T47D (cell line): ENCODE results near the gene TFR2.

Experiments used
- DNase-seq, 2 experiments: peaks; one replicate each; pipeline versions ENCODE4 v3.0.0 to v3.0.0-alpha.2; 2011 to 2012; ENCODE audit warnings: low read depth in 1 of 2, low spot score in 1 of 2
- JUND ChIP-seq: IDR thresholded peaks from 2 replicates; pipeline ENCODE4 v1.6.1; 2012; ENCODE audit warnings: low read depth
- in situ Hi-C: cut with HindIII; loops from 2 replicates; pipeline ENCODE4 v1.10.0; 2016; ENCODE audit warnings: low sequenced_read_pairs, low pct_unique_long_range_greater_than_20kb

The TFR2 gene

DNA sequence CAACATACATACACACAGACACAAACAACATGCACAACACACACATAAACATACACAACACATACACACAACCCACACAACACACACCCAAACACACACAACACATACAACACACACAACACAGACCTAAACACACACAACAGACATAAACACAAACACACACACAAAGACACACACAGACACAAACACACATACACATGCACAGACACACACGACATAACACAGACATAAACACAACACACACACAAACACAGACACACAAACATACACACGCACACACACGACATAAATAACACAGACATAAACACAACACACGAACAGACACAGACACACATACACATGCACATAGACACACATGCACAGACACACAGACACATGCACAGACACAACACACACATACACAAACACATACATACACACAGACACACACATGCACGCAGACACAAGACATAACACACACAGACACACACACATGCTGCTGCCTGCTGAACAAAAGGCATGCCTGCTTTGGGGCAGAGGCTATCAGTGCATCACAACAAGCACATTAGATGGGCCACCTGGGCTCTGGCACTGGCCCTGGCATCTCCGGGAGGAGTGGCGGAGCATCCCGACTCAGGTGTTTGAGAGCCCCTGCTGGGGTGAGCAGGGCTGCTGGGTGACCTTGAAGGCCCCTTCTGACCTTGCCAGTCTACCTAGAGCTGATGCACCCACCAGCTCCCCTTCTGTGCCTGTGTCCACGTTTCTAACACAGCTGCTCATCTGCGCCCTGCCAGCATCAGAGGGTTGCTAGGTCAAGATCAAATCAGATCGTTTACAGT, 60.7 kb downstream of the TFR2 start:
- DNase-seq: no peak
- in situ Hi-C loops: no loop called here
- TF ChIP-seq JUND: no peak

DNA sequence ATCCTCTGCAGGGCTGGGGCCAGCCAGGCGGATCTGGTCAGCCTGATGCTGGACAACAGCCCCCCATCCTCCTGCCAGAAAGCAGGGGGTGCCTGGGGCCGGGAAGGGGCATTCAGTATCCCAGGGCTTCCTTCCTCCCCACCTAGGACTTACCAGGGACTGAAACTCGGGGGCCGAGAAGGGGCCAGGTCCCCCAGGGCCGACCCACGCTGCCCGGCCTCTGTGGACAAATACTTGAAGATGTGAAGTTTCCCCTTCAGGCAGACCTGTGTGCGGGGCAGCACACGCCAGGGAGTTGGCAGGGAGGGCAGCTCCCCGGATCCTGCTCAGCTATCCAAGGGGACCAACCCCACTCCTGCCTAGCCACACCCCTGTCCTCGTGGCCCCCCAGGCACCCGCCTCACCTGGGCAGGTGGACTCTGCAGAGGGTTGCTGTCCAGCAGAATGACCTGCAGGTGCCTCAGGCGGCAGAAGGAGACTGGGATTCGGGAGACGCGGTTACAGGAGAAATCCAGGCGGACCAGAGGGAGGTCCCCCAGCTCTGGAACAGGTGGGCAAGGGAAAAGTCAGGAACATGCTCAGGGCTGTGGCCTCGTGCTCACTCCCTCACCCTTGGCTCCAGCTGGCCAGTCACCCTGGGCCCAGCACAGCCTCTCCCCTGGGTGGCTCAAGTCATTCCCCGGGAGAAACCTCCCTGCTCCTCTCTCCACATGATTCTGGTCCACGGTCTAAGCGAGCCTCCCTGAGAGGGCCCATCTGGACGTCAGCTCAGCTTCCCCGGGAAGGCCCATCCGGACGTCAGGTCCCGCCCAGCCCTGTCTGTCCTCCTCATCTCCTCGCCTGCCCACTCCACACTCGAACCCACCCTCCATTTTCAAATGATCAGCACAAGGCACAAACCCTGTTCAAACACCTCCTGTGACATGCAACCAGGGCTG, 62.8 kb downstream of the TFR2 start:
- TF ChIP-seq JUND: no peak
- in situ Hi-C loops: no loop called here
- no peak for DNase-seq

DNA sequence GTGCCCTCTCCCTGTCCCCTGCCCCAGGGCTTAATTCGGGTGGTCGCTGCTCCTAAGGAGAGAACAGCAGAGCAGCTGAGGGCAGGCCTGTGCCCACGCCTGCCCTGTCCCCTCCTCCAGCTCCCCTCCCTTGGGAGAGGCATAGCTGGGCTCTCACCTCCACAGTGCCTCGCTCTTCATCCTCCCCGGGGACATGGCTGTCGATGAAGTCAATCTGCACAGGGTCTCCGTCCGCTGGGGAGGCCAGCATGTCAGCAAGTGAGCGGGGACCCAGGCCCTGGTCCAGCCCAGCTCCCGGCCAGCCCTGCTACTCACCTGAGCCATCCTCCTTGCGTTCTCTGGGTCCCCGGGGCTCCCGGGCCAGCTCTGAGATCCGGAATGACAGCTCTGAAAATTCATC, 63.8 kb downstream of the TFR2 start:
- DNase-seq: no peak
- in situ Hi-C loops: no loop called here
- no peak for TF ChIP-seq JUND

DNA sequence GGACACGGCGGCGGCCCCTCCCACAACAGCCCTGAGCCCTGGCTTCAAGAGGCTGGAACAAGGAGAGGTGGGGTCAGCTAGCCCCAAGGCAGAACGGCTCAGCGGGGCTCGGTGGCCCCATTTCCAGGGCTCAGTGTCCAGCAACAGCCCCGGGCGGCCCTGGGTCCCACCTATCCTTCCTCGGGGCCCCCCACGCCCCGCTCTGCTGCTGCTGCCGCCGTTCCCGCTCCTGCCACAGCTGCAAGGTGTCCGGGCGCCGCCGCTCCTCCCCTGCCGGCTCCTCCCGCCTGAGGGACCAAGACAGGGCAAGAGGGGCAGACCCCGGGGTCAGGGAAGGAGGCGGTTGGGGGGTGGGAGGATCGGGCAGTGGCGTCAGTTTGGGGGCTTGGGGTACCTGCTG, 64.2 kb downstream of the TFR2 start:
- TF ChIP-seq JUND: no peak
- no peak for DNase-seq
- in situ Hi-C loops: no loop called here

DNA sequence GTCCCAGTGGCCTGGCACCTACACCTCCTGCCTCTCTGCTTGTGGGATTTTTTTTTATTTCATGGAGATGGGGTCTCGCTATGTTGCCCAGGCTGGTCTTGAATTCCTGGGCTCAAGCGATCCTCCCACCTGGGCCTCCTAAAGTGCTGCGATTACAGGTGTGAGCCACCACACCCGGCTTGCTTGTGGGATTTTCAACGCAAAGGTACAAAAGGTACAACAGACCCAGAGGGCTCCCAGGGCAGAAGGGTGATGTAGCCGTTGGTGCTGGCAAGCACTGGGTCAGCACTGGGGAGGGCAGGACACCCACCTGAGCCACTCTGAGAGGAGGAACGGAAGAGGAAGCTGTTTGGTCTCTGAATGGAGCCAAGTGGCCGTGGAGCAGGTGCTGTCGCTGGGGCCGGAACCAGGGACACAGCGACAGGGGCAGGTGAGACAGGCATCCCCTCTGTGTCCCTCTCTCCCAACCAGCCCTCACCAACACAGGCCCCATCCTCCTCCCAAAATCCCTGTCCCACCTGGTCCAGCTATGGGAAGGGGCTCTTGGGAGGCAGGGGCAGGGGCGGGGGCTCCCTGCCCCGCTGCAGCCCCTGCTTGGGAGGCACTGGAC, 64.9 kb downstream of the TFR2 start:
- DNase-seq: no peak
- no peak for TF ChIP-seq JUND
- in situ Hi-C loops: no loop called here

DNA sequence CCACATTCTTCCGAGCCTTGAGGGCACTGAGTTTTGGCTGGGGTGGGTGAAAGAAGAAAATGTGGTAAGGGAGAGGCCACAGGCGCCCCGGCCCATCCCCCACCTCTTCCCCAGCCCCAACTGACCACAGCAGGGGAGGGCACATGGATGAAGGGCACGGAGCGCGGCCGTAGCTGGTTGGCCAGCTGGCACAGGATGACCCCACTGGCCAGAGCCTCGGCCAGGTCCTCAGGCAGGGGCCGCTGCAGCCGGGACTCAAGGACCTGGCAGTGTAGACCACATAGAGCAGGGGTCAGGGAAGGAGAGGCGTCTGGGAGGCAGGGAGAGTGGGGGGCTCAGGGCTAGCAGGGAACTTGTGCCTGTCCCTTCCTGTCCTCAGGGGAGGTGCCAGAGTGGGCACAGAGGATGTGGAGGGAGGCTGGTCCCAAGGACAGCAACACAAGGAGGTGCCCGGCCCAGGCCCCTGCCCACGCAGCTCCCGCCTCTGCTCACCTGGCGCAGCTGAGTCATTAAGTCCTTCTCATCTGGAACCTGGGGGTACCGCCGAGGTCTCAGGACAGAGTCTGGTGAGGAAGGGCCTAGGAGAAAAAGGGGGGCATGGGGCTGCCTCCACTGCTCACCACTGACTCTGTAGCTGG, 65.5 kb downstream of the TFR2 start:
- DNase-seq: no peak
- in situ Hi-C loops: no loop called here
- TF ChIP-seq JUND: no peak

DNA sequence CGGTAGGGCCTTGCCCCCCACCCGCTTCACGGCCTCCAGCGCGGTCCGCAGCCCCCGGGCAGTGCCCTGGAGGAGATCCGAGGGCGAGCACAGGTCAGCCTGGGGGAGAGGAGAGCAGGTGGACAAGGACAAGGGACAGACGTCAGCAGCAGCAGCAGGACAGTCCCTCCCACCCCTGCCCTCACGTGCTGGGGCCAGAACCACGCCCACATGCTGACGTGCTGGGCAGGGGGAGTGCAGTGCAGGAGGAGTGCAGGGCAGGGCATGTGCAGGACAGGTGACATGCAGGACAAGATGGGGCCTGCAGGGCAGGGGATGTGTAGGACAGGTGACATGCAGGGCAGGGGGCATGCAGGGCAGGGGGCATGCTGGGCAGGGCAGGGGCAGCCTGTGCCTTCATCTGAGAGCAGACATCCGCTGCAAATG, 66.1 kb downstream of the TFR2 start:
- no peak for TF ChIP-seq JUND
- DNase-seq: no peak
- in situ Hi-C loops: no loop called here

DNA sequence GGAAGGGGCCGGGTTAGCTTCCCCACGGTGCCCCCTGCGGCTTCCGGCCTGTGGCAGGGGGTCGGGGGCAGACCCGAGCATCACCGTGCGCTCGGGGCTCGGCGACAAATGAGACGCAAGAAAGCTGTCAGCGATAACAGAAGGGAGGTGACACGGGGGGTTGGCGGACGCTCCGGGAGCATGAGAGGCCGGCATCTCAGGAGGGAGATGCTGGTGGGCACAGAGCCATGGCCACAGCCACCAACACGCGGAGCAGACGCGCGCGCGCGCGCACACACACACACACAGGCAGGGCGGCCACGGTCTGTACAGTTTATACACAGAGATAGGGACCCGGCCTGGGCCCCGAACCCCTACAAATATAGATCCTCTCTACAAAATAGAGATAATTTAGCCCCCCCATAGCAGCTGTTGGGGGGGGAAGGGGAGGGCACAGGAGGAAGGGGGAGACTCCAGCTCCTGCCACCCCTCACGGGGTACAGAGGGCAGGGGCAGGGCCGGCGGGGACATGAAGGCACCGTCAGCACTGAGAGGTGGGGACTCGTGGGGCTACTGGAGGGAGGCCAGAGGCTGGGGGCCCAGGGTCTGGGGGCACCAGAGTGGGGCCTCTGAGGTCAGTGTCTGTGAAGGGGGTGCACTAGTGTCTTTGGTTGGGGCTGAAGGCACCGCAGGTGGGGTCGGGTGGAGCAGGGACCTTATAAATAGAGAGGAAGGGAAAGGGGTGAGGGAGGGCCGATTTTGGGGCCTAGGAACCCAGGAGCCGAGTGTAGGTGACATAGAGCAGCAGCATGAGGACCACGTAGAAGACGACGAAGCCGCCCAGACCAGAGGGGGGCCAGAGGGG, 66.8 kb downstream of the TFR2 start:
- no peak for TF ChIP-seq JUND
- DNase-seq: no peak
- in situ Hi-C loops: no loop called here

DNA sequence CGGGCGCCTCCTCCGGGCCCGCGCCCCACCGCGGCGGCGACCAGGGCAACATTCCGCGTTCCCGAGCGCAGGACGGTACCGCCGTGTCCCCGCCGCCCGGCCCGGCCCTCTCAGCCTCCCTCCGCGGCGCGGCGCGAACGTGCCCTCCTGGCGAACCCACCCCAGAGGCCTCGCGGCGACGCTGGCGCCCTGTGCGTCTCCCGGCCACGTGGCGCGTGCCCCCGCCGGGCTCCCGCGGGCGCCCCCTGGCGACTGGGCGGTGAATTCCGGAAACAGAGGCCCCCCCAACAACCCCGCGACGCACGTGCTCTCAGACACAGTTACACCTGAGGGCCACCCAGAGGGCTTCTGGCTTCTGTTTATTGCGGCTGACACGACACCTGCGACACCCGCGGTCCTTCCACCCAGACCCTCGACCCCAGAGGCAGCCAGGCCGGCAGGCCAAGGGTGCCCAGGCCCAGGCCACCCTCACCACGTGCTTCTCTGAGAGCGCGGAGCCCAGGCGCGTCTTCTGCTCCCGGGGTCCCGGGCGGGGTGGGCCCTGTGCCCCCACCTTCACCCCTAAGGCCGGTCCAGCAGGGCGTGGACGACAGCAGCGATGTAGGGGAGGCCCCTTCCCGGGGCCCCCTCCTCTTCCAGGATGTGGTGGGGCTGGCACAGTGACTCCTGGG, 67.5 kb downstream of the TFR2 start, which contains the start of gene SAP25:
Gene SAP25 (minus strand): TSS at position 210 of the 671 bp plus-strand sequence. CDS start 158 bp downstream, at position 52.
- in situ Hi-C loops: no loop called here
- DNase-seq: no peak
- no peak for TF ChIP-seq JUND

DNA sequence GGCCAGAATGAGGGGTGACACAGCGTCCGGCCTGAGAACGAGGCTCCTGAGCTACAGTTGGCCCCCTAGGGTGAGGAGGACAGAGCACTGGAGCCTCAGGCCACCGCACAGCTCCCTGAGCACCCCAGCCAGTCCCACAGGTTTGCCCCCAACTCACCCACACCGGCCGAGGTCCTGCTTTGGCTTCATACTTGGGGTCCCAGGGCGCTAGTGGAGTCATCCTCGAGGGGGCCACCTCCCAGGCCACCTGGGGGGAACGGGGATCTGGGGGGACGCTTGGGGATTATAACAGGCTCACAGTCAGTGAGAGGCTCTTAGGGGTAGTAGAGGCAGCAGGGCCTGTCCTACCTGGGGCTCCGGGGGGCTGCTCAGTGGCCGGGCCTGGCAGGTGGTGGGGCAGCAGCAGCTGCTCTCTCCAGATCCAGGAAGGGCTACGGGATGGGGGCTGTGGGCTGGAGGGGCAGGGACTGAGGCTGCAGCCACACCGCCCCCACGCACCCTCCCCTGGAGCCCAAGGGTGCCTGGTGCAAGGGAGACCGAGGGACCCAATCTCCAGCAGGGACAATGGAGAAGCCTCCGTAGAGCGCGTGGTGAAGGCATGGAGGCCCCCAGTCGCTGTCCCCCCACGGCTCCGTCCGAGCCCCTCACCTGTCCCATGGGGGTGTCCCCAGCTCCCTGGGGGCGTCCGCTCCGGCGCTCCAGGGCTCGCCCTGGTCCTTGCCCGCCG, 68.2 kb downstream of the TFR2 start:
- in situ Hi-C loops: no loop called here
- no peak for DNase-seq

More for the DNA sequence above, 68.2 kb downstream of the TFR2 start:
- no peak for TF ChIP-seq JUND
